MV-4-11 (cell line): ENCODE measurements around the gene ZFP57.
A peak's percentile ranks its signal among the peaks of the same experiment; 100 is the strongest.
"Not testable (repeated sequence)": the region's sequence is repeated elsewhere in the genome, so short reads cannot be mapped to it uniquely, and the experiment has no call there.

Experiments used
- DNase-seq: peaks from one replicate; lab custom pipeline; 2025; lab: John Stamatoyannopoulos, UW

ZFP57 gene

DNA sequence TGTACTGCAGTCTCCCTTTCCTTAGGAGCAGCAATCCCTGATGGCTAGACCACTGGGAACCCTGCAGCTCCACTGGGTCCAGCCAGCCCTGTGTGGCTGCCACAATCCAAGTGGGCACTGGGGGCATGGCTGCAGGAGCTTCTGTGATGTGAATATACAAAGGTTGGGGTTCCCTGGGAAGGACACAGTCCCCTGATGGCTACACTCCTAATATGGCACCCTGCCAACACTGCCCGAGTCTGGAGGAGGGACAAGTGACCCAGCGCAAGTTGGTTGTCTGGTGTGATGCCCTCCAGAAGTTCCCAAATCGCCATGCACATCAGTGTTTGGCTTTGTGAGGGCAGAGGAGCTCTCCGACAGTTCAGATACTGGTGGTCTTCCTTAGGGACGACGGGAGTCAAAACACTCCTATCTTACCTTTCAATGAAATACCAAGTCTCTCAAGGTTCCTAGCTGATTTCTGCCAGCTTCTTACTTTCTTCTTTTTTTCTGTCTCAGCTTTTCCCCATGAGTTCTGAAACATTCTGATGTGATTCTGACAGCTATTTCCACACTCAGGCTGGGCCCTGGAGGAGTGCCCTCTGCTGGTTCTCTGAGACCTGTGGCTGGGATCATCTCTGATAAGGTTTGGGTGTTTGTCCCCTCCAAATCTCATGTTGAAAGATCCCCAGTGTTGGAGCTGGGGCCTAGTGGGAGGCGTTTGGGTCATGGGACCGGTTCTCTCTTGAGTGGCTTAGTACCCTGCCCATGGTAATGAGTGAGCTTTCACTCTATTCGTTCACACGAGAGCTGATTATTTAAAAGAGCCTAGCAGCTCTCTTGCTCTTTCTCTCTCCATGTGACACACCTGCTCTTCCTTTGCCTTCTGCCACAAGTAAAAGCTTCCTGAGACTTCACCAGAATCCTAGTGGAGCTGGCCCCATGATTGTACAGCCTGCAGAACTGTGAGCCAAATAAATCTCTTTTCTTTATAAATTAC is 15.5 kb upstream of the ZFP57 start:
- no peak for DNase-seq

DNA sequence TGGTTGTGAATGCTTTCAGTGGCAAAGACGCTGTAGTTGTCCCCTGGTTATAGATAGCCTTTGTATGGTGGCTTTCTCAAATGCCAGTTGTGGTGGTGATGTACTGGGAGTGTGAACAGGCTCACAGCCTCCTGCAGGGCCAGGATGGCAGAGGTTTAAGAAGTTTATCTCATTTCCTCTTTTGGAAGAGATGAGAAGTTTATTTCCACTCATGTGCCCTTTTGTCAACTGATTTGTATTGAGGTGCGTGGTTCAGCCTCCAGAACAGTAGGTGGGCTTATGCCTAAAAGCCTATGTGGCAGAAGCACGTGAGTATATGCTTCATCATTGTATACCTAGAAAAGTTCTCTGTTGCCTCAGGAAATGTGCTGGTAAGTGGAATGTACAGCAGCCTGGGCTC is 13.7 kb upstream of the ZFP57 start:
- DNase-seq, result peak; percentile 39

DNA sequence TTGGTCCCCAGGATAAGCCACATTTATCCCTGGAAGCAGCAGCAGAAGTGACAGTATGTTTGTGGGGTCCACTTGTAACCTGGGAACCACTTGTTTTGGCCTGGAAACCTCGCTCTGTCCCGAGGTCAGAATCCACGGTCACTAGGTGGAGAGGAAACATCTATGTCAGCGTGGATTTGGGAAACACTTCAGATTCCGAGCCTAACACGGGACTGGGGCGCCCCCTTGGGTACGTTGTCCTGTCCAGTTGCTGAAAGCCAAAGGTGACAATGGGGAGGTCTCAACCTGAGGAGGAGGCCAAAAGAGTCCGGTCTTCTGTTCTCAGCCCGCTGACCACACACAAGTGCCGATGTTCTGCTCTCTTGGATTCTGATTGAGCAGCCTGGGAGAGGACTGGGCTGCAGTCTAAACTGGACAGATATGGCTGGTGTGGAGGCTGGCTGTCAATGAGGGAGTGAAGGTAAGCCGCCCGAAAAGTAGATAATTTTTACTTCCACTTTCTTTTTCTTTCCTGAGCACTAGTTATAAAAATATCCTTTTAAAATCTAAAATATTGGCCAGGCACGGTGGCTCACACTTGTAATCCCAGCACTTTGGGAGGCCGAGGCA is 4.9 kb upstream of the ZFP57 start:
- no peak for DNase-seq

DNA sequence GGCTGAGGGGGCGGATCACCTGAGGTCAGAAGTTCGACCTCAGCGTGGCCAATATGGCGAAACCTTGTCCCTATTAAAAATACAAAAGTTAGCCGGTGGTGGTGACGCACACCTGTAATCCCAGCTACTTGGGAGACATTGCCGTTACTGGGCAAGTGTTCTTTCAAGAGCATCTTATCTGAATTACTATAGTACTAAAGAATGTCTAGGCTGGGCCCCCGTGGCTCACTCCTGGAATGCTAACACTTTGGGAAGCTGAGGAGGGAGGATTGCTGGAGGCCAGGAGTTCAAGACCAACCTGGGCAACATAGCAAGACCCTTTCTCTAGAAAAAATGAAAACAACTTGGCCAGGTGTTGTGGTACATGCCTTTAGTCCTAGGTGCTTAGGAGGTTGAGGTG is 859 bp upstream of the ZFP57 start:
- no peak for DNase-seq

DNA sequence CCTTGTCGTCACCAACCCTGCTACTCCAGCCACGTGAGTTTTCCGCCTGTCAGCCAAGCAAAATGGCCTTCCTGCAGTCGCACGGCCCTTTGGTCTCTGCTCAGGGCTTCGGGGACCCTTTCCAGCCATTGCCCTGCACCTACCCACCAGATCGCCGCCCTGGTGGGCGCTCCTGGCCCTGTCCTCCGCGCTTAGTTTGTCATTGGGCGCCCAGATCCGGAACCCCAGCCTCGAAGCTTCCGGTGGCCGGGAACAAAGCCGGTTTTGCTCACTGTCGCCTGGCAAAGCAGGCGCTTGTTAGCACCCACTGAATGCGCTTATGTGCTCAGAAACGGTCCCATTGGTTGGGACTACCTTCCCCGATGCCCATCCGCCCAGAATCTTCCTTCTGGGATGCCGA is 536 bp downstream of the ZFP57 start:
- DNase-seq, result no peak

DNA sequence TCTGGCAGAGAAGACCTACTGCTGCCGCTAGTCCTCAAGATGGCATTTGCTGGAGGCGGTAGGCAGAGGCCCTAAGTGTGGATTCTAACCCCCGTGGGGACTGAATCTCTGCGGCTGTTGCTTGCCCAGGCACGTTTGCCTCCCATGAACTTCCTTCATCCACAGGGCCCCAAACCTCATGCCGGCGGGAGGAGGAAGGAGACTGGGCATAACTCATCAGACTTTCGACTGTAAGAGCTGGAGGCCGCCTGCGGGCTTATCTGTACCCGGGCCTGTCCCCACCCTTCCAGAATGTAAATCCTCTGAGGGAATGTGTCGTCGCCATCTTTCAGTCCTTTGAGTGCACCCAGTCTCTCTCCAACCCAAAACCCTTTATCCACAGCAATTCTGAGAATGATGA is 990 bp downstream of the ZFP57 start:
- DNase-seq, result no peak

DNA sequence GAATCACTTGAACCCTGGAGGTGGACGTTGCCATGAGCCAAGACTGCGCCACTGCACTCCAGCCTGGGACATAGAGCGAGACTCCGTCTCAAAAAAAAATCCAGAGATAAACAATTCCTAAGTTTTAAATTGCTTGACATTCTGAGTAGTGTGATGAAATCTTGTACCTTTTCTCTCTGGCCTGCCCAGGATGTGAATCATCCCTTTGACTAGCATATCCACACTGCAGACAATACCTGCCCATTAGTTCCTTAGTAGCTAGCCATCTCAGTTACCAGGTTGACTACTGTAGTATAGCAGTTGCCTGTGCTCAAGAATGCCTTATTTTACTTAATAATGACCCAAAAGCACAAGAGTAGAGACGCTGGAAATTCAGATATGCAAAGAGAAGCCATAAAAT is 2.8 kb downstream of the ZFP57 start:
- no peak for DNase-seq

DNA sequence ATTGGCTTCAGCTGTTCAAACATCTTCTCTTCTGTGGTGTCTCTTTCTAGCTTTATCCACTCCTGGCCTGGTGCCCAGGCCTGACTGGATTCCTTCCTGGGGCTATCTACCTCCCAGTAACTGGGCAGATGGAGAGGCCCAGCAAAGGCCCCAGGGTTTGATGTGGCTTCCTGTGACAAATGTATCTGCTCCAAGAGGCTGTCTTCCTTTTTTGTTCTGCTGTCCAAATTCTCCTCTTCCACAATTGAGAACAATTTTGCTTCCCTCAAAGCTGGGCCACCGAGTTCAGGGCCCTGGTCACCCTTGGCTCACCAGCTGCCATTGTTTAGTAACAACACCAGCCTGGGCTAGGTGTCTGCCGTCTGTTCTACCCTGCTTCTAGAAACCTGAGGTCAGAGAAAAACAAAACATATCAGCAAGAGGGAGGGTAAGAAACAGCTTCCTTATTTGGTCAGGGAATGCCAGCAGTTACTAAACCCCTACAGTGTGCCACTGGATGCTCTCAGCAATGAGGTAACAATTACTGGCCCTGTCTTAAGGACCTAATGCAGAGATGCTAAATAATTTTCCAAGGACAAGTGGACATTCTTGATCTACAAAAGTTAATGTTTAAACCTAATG is 3.9 kb downstream of the ZFP57 start:
- DNase-seq, result peak; percentile 2

DNA sequence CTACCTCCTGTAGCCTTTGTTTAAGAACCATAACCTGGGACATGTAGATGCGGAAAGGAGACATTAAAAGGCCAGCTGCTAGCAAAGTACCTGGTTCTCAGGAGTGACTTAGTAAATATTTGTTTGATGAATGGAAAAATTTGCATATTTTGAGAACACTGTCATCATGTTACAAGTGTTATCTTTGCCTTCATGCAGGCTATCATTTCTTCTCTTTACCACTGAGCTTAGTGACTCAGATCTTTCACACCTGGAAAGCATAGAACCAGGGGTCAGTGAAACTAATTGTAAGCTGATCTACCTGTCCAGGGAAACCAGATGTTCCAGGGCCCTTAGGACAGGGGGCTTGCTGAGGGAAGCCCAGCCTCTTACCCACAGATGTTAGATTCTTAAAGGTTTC is 5.4 kb downstream of the ZFP57 start:
- DNase-seq, result no peak

DNA sequence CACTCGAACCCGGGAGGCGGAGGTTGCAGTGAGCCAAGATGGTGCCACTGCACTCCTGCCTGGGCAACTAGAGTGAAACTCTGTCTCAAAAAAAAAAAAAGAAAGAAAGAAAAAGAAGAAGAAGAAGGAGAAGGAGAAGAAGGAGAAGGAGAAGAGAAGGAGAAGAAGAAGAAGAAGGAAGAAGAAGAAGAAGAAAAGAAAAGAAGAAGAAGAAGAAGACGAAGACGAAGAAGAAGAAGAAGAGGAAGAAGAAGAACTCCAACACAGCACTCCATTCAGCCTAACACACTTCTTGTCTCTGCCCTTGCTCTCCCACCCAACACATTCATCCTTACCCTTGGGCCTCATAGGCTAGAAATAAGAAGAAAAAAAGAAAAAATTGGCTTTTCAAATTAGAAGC is 6.9 kb downstream of the ZFP57 start:
- no peak for DNase-seq

DNA sequence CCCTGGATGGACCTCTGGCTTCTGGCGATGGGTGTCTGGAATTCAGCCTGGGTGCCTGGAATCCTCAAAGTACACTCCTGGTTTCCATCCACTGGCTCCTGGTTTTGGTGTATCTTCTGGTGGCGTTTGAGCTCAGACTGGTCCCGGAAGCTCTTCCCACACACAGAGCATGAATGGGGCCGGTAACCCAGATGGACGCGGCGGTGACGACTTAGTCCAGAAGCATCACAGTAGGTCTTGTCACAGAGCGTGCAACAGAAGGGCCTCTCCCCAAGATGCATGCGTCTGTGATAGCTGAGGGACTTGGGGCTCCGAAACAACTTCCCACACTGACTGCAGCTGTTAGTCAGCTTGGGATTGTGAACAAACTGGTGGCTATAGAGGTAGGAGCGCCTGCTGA is 7.8 kb downstream of the ZFP57 start:
- no peak for DNase-seq

DNA sequence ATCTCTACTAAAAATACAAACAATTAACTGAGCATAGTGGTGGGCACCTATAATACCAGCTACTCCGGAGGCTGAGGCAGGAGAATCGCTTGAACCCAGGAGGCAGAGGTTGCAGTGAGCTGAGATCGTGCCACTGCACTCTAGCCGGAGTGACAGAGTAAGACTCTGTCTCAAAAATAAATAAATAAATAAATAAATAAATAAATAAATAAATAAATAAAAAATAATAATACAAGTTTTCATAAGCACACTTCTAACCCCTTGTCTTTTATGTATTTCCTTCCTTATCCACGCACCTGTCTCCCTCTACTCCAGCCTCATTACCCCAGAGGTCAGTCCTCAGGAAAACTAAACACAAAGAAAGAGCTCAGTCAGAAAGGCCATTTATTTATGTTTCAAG is 8.8 kb downstream of the ZFP57 start:
- not testable (repeated sequence) for DNase-seq

DNA sequence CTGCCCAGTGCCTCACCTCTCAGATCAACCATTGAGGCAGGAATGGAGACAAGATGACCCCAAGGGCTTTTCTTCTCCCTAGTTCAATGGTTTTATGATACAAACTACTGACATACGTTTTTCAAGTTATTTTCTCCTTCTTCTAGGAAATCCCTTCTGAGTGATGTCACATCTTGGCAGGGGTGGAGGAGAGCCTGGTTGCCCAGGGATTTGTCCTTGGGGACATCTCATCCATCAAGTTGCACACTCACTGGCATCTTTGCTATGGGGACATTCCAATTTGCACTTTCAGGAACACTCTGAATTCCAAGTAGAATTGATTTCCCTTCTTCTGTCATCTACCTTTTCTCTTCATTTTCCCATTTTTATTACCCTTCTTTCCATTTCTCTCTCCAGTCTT is 9.9 kb downstream of the ZFP57 start:
- DNase-seq, result no peak

DNA sequence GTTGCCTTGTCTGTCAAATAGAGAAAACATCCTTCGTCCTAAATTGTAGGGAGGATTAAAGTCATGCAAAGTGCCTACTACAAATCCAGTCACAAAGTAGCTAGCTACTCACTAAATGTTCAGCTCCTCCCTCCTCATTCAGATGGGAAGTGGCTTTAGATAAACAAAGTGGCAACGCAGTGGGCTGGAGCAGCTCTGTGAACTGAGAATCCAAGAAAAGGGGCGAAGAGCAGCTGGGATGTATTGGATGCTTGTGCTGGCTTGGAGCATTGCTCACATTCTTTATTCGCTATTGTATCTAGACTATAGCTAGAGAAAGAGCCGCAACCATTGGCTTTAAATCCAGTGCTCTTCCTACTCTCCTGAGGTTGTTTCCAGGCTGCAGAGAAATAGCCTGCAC is 13.8 kb downstream of the ZFP57 start:
- no peak for DNase-seq

DNA sequence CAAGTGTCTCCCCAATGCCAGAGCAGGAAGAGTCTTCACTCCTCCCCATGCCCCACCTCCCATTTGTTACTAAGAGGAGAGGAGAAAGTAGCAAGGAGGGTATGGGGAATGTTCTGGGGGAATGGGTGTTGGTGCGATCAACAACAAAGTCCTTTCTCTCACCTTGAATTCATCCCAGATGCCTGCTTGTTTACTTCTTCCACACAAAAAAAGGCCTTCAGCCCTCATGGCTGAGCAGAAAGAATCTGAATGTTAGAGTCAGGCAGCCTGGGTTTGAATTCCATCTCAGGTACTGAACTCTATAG is 14.2 kb downstream of the ZFP57 start:
- DNase-seq, result no peak

DNA sequence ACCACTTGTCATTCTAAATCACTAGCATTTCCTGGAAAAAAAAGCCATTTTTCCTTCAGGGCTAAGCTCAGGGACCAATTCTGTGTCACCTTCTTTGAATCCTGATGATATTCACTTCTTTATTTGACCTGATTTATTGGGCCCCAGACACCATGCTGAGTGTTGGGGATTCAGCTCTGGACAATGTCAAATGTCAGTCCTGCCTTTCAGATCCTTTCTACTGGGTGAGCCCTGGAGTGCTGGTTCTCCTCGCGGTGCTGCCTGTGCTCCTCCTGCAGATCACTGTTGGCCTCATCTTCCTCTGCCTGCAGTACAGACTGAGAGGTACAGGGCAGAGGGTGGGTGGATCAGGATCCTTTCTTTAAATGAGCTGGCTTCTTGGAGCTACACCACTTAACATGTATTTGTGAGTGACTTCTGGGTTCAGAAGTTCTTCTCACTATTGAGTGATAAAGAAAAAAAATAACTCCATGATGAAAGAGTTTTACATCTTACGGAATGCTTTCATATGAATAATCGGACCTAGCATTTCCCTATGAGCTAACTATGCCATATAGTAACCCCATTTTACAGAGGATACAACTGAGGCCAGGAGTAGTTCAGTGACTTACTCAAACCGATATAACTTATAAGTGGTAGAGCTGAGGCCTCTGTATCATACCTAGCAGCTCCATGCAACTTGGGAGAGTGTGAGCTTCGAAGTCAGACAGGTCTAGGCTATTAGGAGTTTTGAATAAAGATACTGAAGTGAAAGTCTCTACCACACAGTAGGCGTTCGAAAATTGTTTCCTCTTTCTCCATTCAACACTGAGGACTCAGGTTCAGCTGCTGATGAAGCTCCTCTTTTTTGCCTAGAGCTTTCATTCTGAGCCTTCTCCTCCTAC is 14.8 kb downstream of the ZFP57 start:
- DNase-seq, result peak; percentile 1

DNA sequence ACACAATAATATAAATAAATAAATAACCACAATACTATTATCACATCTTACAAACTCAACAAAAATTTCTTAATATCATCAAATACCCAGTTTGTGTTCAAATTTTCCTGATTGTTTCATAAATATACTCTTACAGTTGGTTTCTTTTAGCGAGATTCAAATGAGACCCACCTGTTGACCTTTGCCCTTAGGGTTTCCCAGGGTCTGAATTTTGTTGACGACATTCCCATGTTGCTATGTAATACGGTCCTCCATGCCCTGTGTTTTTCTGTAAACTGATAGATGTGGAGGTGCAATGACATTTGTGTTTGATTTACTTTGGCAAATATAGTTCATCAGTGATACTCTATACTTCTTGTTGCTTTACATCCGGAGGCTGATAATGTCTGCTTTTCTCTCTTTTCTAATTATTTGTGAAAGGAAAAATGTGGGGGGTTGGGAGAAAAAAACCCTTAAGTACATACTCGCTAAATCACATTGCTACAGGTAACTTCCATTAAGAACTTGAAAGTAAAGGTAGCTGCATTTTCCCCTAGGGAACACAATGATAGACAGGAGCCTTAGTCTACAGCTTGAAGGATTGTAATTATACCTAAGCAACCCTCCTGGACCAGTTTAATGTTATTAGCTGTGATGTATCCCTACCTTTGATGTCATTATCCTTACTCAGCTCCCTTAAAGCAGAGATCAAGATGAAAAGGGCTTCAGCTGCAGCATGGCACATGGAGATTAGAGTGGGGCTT is 17.5 kb downstream of the ZFP57 start:
- DNase-seq, result no peak

DNA sequence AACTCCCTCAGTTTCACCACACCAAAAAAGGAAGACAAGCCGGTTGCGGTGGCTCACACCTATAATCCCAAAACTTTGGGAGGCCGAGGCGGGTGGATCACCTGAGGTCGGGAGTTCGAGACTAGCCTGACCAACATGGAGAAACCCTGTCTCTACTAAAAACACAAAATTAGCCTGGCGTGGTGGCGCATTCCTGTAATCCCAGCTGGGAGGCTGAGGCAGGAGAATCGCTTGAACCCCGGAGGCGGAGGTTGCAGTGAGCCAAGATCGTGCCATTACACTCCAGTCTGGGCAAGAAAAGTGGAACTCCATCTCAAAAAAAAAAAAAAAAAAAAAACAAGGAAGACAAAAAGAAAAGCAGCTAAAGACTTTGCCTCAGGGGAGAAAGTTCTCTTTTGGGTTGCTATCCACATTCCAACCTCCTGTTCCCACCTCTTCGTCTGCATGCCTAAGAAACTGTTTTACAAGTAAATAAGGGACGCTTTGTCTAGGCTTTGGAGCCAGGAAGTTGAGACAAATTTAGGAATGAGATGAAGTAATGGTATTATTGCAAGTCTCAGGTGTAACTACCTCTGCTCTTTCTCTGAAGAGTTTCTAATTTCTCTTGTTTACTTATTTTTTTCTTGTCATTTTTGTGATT is 19.3 kb downstream of the ZFP57 start:
- DNase-seq, result not testable (repeated sequence)

DNA sequence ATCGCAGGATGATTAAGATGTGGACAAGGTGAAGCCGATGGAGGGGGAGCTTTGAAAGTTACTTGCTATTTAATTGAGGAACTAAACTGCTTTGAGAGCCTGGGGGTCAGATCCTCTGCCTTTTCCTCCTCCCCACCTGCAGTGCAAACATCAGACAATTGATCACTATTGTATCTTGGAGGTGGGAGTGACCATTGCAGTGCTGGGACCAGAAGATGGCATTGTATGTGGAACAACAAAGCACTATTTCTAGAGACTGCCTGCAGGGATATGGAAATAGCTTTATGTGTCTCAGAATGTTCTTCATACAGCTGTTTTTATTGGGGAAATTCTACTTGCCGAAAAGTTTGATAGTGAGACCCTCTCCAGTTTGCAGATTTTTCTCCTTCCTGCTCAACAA is 19.9 kb downstream of the ZFP57 start:
- DNase-seq, result no peak

DNA sequence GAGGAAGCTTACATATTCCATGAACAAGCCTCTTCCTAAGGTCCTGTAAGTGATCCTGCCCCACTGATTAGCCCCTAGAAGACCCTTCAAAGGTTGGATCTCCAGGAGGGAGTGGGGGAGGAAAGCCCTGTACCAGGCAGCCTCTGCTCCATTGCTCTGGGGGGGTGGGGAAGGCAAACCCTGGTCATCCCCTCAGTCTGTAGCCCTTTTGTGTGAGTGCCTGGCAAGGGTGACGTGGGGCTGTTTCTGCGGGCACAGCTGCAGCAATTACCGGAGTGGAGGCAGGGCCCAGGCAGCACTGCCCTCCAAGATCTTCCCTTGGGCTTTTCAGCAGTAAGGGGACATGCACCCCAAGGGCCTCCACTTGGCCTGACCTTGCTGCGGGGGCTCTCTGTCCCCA is 24.2 kb downstream of the ZFP57 start, which contains the start of gene MOG:
TSS of gene MOG (plus strand) at position 295 of the 400 bp plus-strand sequence. CDS start 118 bp downstream, outside the sequence.
- DNase-seq, result no peak

DNA sequence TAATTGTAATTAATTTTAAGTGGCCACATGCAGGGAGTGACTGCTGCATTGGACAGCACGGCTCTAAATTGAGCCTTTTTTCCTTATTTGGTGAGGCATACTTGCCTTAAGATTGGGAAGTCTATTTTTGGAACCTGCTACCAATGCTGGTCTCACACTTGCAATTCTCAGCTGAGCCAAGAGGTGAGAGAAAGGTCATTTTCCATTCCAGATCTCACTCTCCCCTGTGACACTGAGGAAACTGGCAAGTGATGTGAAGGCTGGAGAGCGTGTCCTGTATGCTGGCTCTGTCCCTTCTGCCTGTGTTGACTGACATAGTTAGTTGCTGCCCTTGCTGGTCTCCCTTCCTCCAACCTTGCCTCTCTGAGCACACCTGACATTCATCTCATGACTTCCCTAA is 24.8 kb downstream of the ZFP57 start:
- DNase-seq, result no peak
